GM19099 (cell line): Measurements from ENCODE around the gene SLC4A4.

Experiments
- POLR2A ChIP-seq: IDR thresholded peaks from 3 replicates; pipeline ENCODE4 v1.6.1; 2011; ENCODE audit warnings: low read depth; ENCODE audit not compliant: insufficient read length; ENCODE audit errors: extremely low read depth

Gene SLC4A4

DNA sequence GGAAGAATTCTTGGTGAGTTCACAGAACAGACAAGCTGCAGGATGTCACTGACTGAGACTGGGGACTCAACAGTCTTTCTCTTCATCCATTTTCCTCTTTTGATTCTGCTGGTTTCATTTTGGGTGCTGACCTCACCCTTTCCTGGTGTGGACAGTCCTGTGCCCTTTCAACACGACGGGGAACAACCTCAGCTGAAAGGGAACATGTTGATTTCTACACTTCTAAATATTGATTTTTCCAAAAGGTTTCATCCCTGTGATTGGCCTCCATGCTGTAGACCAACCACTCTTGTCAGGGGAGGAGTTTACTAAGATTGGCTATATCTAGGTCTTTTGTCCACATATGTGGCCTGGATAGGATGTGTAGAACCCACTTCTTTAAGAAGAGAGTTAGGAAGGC is 91.8 kb downstream of the SLC4A4 start:
- no peak for TF ChIP-seq POLR2A

- TF ChIP-seq POLR2A = no peak
Observed at GRCh38 chr4:71440612-71441011, 101.8 kb downstream of the SLC4A4 start.

DNA sequence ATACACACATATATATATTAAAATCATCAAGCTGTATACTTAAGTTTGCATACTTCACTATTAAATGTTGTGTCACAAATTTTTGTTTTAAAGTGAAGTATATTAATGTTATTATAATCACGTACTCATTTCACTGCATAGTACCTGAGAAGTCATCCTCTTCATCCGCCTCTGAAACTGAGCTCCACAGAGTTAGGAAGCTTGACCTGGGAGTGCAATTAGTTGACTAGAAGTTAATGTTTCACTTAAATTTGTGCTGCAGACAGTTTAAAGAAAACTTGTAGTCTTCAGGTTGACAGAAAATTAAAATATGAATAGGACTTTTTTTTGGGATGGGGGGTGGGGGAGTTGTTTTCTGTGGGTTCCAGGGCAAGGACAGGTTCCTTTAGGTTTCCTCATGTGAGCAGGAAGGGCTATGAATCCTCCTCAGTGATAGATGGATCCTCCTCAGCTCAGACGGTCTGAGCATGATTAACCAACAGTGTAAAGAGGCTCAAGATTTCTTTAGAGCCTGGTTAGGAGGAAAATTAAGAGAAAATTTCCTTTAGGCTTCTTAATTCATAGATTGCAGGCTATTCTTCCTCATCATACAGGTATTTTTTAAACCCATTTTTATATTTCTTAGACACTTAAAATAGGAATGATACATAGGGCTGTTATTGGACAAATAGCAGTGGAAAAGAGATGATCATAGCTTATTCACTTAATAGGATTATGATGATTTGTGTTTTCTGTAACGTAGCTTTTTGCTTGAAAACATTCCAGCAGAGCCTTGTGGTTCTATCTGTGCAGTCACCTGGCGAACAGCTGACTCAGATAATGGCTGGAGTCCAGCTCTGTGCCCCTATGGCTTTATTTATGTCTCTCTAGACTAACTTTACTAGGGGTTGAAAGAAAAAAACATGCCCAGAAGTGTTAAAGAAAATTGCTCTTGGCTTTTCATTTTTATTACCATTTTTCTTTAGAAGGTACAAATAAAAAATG is 102.7 kb downstream of the SLC4A4 start:
- TF ChIP-seq POLR2A = no peak

- TF ChIP-seq POLR2A = no peak
Observed at GRCh38 chr4:71442336-71442735, 103.5 kb downstream of the SLC4A4 start.

DNA sequence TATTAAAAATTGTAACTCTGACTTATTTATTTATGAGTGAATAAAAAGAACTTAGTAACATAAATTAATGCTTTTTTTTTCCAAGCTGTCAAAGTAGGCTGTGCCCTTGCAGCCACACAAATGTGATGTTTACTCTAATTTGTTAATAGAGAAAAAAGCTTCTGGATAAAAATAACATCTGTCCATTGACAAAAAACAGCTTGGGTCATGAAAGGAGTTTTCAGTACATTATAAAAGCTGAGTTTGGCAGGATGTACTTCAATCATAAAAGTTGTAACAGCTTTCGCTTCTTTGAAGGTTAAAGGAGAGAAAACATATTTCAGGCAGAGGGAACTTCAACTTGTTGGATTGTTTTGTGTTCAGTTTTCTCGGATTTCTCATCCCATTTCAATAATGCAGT is 105.6 kb downstream of the SLC4A4 start:
- TF ChIP-seq POLR2A = no peak

- no peak for TF ChIP-seq POLR2A
Observed at GRCh38 chr4:71445811-71446210, 107.0 kb downstream of the SLC4A4 start.

DNA sequence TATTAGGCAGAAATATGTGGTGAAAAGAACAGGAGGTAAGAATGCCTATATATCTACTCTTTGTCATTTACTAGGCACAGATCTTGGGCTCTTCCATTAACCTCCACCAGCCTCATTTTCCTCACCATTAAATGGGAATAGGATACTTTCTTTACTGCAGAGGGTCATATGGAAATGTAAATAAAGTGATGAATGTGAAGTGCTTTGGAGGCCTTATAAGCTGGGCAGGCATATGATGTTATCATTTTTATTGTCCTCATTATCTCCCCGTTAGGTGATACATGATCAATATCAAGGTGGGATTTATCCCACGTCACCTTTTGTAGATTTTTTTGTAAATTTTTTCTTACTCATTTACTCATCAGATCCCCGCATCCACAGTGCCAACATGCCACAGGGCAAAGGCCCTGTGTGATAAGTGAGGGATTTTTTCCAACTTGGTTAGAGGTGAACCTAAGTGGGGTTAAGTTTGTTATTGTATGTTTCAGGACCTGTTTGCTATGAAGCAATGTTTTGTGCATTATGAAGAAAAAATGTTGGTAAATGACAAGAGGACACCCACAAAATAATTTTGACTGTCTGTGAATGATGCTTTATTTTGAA is 107.8 kb downstream of the SLC4A4 start:
- TF ChIP-seq POLR2A = no peak

GRCh38 chr4:71449040-71449439 is 110.2 kb downstream of the SLC4A4 start:
- no peak for TF ChIP-seq POLR2A

DNA sequence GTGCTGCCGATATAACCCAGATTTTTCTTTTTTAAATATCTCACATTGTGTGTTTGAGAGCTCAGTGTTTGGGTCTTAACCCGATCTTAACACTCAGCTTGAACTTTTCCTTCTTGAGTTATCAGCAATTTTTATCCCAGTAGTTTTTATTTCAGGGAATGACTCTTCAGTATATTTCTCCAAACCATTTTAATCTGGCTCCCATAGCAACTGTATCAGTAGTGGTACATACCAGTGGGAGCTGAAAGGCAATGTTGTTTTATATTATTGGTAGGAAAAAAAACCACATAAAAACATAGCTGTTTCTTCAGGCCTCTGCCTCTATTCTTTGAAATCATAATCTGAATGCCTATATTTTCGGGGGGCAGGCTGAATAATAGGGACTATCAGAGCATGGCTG is 111.1 kb downstream of the SLC4A4 start:
- no peak for TF ChIP-seq POLR2A

DNA sequence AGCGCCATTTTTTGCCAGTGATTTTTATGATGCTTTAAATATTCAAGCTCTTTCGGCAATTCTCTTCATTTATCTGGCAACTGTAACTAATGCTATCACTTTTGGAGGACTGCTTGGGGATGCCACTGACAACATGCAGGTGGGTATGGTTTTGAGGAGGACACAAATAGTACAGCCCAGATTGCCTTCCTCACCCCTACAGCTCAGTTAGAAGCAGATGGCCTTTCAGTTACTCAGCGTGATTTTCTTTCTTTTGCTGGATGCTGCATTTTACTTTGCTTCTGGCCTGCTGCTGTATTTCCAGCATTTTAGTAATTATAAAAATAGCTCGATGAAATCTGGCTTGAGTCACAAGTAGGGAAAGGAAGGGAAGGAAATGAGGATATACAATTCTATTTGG is 114.7 kb downstream of the SLC4A4 start:
- TF ChIP-seq POLR2A = no peak

DNA sequence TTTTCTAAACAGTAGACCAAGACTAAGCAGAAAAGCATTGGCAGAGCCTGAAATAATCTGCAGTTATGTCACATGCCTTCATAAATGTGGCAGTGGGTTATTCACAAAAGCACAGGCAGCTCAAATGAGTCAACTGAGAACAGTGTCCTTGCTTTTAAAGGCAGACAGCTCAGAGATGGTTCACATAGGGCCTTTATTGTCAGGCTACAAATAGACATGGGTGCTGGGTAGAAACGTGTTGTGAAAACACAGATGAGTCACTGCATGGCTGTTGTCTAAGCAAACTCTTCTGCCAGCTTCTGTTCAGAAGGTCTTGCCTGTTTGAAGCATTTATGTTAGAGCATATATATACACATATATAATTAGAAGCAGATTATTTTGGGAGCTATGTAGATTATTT is 118.0 kb downstream of the SLC4A4 start:
- no peak for TF ChIP-seq POLR2A

DNA sequence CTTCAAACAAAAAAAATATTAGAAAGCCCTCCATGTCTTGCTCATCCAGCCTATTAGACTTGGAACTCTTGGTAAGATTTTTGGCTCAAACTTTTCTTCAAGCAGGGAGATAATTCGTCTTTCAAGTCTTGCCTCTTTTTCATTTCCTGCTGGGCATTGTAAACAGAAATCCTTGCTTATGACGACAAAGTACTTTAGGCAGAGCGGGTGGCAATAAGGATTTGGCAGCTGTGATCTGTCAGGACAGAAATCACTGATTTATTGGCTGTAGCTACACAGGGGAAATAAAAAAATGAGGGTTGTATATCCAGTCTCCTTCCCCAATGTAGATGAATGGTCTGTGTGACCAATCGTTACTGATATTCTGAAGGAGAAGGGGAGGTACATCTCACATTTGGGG is 121.6 kb downstream of the SLC4A4 start:
- no peak for TF ChIP-seq POLR2A

DNA sequence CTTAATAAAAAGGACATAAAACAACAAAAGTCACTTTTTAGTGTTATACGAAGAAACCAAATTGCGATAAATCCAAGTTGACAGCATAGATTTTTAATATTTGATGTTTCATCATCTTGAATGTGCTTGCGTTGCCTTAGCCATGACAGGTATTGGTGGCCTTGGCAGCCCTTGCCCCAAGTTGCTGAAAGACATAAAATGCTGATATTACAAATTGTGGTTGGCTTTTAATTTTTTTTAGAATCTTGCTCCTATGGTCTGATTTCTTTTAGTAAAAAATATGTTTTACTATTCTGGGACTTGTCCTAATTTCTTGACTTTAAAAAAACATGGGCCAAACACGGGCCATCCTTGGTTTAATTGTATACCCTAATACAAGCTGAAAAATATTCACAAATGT is 122.6 kb downstream of the SLC4A4 start:
- no peak for TF ChIP-seq POLR2A

DNA sequence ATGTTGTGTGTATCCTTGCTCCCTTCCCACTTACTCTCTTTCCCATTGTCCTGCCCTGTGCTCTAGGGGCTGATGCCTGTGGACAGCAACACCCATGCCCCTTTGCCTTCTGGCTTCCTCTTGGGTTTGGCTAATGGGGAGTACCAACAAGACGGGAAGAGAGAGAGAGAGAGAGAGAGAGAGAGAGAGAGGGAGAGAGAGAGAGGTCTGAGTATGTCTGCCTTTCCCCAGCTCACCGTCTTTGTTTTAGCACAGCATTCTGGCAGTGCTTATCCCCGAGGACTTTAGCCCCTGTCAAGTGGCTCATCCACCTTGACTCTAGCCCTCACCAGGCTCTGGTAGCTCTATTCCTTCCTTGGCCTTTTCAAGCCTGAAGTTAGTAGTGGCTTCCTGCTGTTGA is 128.0 kb downstream of the SLC4A4 start:
- no peak for TF ChIP-seq POLR2A

DNA sequence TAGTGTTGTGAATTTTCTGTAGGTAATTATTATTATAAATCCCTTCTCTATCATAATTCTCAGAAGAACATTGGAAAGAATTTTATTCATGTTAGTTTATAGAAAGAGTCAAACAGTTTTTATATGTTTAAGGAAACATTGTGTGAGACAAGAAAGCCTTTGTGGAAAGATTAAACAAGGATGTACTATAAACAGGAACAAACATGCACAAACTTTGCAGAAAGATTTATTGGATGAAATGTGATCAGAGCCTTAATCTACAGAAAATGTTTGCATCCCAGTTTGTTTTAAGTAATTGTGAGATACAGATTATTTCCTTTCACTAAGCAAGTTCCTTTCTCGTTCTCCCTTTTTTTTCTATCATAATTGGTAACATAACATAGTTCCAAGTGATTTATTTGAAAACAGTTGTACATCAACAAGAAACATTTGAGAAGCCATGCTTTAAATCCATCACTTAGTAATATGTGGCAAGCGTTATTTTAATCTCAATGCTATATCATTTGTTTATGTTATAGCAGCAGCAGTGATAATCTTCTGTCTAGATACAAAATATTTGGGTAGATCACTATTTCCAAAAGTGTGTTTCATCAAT is 129.4 kb downstream of the SLC4A4 start:
- no peak for TF ChIP-seq POLR2A

DNA sequence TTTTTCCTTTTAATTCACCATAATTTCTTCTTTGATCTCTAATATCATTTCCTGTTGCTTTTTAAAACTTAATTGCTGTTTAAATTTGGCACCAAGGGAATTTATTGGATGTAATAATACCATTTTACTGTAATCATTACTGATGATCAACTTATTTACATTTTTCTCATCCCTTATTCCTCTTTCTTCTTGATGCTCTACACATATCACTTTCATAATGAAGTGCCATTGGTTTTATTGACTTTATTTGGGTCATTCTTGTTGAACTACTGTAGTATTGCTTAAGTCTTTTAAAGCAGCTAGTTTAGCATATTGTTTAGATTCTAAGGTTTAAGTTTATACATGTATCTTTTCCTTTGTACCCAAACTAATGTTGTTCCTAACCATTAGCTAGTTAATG is 130.7 kb downstream of the SLC4A4 start:
- TF ChIP-seq POLR2A = no peak

- no peak for TF ChIP-seq POLR2A
Observed at GRCh38 chr4:71470524-71470923, 131.7 kb downstream of the SLC4A4 start.

- TF ChIP-seq POLR2A = no peak
Observed at GRCh38 chr4:71472946-71473345, 134.1 kb downstream of the SLC4A4 start.
